HG02759 (cell line): Measurements from ENCODE around the gene PTGES3L.
"Not testable (repeated sequence)": the region's sequence is repeated elsewhere in the genome, so short reads cannot be mapped to it uniquely, and the experiment has no call there.

Experiments
- ATAC-seq: cut with Tn5 transposase; IDR thresholded peaks from one replicate; pipeline ENCODE4 v1.9.1; 2021; ENCODE audit warnings: mild to moderate bottlenecking, moderate library complexity; ENCODE audit not compliant: unreplicated experiment

PTGES3L gene

DNA sequence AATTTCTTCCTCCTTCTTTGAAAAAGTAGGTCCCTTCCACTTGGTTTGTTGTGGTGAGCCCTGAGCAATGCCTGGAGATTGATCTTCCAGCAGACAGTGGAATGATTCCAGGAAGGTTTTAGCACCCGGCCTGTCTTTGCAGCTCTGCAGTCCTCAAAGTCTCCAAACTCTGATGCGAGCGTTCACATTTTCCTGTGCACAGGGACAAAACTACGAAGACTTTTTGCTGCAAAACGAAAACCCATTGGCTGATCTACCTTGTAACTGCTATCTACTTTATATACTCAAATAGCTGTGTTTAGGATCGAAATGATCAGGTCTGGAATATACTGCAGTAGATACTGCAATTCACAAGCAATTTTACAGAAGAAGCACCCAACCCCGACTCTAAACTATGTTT lies 57.6 kb downstream of the PTGES3L start:
- ATAC-seq: no peak

DNA sequence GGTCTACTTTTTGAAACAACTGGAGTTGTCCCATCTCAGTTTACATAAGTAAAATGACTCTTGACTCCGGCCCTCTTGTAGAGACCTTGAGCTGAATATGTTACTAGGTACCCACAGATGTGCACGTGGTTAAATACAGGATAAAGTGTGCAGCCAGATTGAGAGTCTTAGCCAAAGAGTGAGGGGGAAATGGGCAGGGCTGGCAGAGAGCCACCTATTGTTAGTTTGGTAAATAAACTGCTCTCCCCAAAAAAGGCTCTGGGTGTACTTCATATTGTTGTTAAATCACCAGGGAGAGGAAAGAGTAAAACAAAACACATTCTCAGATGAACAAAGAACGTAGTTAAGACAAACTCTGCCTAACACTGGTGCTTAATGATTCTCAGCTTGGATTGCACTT lies 59.0 kb downstream of the PTGES3L start:
- ATAC-seq: no peak

DNA sequence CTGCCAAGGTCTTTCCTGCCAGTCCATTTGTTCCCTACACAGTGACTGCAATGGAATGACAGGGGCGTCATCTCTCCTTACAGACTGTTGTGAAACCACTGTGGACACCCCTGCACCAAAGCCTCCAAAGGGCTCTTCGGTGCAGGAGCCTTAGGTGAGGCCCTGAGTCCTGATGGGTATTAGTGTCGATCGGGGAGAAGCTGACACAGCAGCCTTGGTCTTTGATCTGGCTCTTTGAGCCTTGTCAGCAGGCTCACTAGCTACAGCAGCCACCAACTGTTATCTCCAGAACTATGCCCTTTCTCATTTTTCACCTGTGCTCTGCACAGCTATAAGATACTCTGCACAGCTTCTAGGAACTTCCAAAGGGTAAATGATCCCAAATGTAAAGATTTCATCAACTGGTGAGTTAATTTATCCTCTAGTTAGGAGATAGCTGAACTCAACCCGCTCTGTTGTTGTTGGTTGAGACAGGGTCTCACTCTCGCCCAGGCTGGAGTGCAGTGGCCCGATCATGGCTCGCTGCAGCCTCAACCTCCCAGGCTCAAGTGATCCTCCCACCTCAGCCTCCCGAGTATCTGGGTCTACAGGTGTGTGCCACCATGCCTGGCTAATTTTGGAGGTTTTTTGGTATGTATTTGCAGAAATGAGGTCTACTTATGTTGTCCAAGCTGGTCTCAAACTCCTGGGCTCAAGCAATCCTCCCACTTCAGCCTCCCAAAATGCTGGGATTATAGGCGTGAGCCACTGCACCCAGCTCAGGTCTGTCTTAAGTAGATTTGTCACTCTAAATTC lies 59.6 kb downstream of the PTGES3L start:
- ATAC-seq: no peak

DNA sequence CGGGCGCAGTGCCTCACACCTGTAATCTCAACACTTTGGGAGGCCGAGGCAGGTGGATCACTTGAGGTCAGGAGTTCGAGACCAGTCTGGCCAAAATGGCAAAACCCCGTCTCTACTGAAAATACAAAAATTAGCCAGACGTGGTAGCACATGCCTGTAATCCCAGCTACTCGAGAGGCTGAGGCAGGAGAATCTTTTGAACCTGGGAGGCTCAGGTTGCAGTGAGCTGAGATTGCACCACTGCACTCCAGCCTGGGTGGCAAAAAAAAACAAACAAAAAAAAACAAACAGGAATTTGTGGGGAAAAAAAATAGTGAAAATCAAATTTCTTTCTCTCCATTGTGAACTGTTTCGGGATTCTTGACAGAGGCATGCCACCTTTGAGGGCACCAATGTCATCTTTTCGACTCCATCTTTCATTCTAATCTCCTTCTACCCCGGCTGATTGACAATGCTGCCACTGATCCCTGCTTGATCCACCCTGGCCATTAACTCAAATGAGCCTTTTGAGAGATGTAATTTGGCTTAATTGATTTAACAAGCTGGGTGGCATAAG lies 60.3 kb downstream of the PTGES3L start:
- ATAC-seq: not testable (repeated sequence)

DNA sequence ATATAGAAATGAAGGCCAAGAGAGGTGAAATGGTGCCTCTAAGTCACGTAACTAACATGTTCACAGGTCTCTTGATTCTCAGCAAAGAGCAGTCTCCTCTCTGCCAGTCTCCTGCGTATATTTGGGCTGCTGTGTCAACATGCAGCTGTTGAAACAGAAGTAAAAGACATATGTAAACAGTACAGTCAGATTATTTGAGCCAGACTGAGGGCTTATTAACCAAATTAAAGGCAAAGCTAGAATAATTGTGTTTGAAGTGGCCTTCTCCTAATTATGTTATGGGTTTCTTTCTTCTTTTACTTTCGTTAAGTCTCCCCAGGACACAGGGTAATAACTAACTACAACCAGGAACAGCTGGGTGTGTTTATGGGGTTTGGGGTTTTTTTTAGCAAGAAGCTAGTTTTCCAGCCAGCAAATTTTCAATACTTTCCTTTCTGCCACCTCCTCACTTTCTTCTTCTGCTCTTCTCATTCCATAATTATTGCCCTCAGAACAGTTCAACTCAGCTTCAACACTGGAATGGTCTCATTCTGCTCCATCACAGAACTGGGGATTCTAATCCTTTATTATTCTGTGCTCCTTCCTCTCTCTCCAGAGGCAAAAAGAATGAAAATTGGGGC lies 60.9 kb downstream of the PTGES3L start:
- ATAC-seq: no peak
